ENCODE results near the gene RAPGEF4.

RAPGEF4 gene

DNA sequence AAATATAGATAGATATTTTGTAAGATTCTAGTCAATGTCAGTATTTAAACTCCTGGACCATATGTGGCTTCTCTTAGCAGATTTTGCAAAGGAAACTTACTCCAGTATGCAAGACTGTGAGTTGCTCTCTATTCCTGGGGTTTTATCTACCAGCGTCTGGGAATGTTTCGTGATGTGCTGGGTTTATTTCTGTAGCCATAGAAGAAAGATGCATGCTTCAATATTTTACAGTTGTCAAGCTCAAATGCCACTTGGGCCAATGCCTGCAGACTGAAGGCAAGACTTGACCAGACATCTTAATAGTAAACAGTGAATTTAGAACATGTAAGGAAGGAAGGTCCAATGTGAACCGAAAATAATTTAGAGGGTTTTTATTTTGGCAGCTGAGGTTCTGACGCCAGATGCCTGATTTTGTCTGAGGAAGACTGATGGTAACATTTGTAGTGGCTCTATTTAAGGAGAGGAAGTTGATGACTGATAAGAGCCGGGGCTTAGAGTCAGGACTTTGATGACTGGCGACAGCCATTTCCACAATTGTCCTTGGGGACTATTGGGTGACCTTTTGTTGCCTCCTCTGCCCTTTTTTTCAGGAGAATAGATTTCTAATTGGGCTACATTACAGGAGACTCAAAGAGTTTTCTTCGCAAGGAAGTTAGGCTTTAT is 154.3 kb downstream of the RAPGEF4 start:
- Histone ChIP-seq H3K9ac (no peak overlapping the region), H3K4me2 (no peak overlapping the region), H2AFZ (ENCODE audit: low read depth) (no peak overlapping the region), H3K4me3 (IDR thresholded peaks at IDR 0.05; ENCODE audit: insufficient read depth, low read depth, low read length) (no peak overlapping the region), H3K79me2 (ENCODE audit: insufficient read depth, low read depth) (no peaks in the 10 kb centered on the region), H4K20me1 (ENCODE audit: insufficient read depth) (no peaks in the 10 kb centered on the region), H3K4me1 (ENCODE audit: low read depth, poor library complexity, severe bottlenecking) (no peaks in the 10 kb centered on the region), H3K27me3 (ENCODE audit: insufficient read depth, low read depth) (no peaks in the 10 kb centered on the region), H3K27ac (no peak overlapping the region), H3K36me3 (ENCODE audit: insufficient read depth) (no peaks in the 10 kb centered on the region)
- TF ChIP-seq, protein P1, sequence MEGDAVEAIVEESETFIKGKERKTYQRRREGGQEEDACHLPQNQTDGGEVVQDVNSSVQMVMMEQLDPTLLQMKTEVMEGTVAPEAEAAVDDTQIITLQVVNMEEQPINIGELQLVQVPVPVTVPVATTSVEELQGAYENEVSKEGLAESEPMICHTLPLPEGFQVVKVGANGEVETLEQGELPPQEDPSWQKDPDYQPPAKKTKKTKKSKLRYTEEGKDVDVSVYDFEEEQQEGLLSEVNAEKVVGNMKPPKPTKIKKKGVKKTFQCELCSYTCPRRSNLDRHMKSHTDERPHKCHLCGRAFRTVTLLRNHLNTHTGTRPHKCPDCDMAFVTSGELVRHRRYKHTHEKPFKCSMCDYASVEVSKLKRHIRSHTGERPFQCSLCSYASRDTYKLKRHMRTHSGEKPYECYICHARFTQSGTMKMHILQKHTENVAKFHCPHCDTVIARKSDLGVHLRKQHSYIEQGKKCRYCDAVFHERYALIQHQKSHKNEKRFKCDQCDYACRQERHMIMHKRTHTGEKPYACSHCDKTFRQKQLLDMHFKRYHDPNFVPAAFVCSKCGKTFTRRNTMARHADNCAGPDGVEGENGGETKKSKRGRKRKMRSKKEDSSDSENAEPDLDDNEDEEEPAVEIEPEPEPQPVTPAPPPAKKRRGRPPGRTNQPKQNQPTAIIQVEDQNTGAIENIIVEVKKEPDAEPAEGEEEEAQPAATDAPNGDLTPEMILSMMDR (conservative IDR thresholded peaks at IDR 0.05; ENCODE audit: low read depth, low read length), result no peak

DNA sequence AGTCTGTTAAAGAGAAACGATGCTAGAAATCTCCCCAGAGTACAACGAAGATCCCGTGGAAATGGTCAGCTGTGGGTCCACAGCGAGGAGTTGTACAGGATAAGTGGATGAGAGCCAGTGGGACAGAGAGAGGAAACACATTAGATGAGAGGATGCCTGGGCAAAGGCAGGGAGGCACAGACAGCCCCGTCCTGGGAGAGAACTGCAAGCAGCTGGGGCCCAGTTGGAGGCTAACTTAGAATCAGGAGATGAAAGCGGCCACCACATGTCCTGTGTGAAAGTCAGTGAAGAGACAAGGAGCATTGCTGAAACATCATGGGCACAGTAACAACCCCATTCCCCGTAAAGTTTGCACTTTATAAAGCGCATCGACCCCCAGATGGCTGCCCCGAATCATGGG is 157.5 kb downstream of the RAPGEF4 start:
- Histone ChIP-seq H3K4me2 (no peak overlapping the region), H3K36me3 (ENCODE audit: insufficient read depth) (no peaks in the 10 kb centered on the region), H3K4me3 (IDR thresholded peaks at IDR 0.05; ENCODE audit: insufficient read depth, low read depth, low read length) (no peak overlapping the region), H3K27me3 (ENCODE audit: insufficient read depth, low read depth) (no peaks in the 10 kb centered on the region), H3K27ac (no peak overlapping the region), H3K4me1 (ENCODE audit: low read depth, poor library complexity, severe bottlenecking) (no peaks in the 10 kb centered on the region), H4K20me1 (ENCODE audit: insufficient read depth) (no peaks in the 10 kb centered on the region), H2AFZ (ENCODE audit: low read depth) (no peak overlapping the region), H3K79me2 (ENCODE audit: insufficient read depth, low read depth) (no peaks in the 10 kb centered on the region), H3K9ac (no peak overlapping the region)
- TF ChIP-seq, protein P1 (conservative IDR thresholded peaks at IDR 0.05; ENCODE audit: low read depth, low read length), result no peak

DNA sequence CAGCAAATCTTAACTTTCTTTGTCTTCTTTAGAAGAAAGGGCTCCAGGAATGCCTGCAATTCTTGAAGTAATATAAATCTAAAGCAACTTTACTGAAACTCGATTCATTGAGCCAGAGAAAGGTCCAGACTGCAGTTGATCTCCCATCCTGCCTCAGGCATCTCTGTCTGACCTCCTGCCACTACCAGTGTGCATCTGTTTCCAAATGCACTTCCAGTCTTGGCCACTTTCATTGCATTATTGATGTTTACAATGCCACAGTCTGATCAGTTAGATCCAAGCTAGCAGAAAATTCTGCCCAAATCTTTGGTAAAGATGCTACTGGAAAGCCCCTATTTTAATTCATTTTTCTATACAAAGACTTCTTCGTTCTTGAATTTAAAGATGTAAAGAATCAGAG is 158.0 kb downstream of the RAPGEF4 start:
- Histone ChIP-seq H3K27me3 (ENCODE audit: insufficient read depth, low read depth) (no peaks in the 10 kb centered on the region), H4K20me1 (ENCODE audit: insufficient read depth) (no peaks in the 10 kb centered on the region), H3K79me2 (ENCODE audit: insufficient read depth, low read depth) (no peaks in the 10 kb centered on the region), H3K4me2 (no peak overlapping the region), H2AFZ (ENCODE audit: low read depth) (no peak overlapping the region), H3K27ac (no peak overlapping the region), H3K36me3 (ENCODE audit: insufficient read depth) (no peaks in the 10 kb centered on the region), H3K4me1 (ENCODE audit: low read depth, poor library complexity, severe bottlenecking) (no peaks in the 10 kb centered on the region), H3K4me3 (IDR thresholded peaks at IDR 0.05; ENCODE audit: insufficient read depth, low read depth, low read length) (no peak overlapping the region), H3K9ac (no peak overlapping the region)
- TF ChIP-seq, protein P1 (conservative IDR thresholded peaks at IDR 0.05; ENCODE audit: low read depth, low read length), result no peak

GRCh38 chr2:172894689-172895387 is 159.2 kb downstream of the RAPGEF4 start:
- Histone ChIP-seq H3K79me2 (ENCODE audit: insufficient read depth, low read depth) (no peaks in the 10 kb centered on the region), H2AFZ (ENCODE audit: low read depth) (no peak overlapping the region), H4K20me1 (ENCODE audit: insufficient read depth) (no peaks in the 10 kb centered on the region), H3K9ac (no peak overlapping the region), H3K4me3 (IDR thresholded peaks at IDR 0.05; ENCODE audit: insufficient read depth, low read depth, low read length) (no peak overlapping the region), H3K4me1 (ENCODE audit: low read depth, poor library complexity, severe bottlenecking) (no peaks in the 10 kb centered on the region), H3K36me3 (ENCODE audit: insufficient read depth) (no peaks in the 10 kb centered on the region), H3K27ac (no peak overlapping the region), H3K4me2 (no peak overlapping the region), H3K27me3 (ENCODE audit: insufficient read depth, low read depth) (no peaks in the 10 kb centered on the region)
- TF ChIP-seq, protein P1 (conservative IDR thresholded peaks at IDR 0.05; ENCODE audit: low read depth, low read length), result no peak

All from KMS-11 (cell line).